GM12874 (cell line): ENCODE results near the gene SOCS3.

Experiments
- CTCF ChIP-seq: IDR thresholded peaks from 2 replicates; pipeline ENCODE4 v1.5.1; 2011; ENCODE audit warnings: low read depth, mild to moderate bottlenecking, control low read depth, low read length, moderate library complexity; ENCODE audit not compliant: insufficient read depth

SOCS3 gene

GRCh38 chr17:78322327-78322857, 37.5 kb downstream of the SOCS3 start:
- TF ChIP-seq CTCF = no peak

- no peak for TF ChIP-seq CTCF
These were observed 41.0 kb downstream of the SOCS3 start for GRCh38 chr17:78318843-78319242.

- no peak for TF ChIP-seq CTCF
These were observed 41.5 kb downstream of the SOCS3 start for GRCh38 chr17:78318407-78318806.

GRCh38 chr17:78317794-78318400, 42.0 kb downstream of the SOCS3 start:
- no peak for TF ChIP-seq CTCF

GRCh38 chr17:78316867-78317789, 42.7 kb downstream of the SOCS3 start:
- no peak for TF ChIP-seq CTCF

- TF ChIP-seq CTCF = no peak
These were observed 43.6 kb downstream of the SOCS3 start for GRCh38 chr17:78316115-78316866.

GRCh38 chr17:78315355-78316114, 44.3 kb downstream of the SOCS3 start:
- no peak for TF ChIP-seq CTCF
